ENCODE results near the gene PCDHGA3.
"Not testable (repeated sequence)": the region's sequence is repeated elsewhere in the genome, so short reads cannot be mapped to it uniquely, and the experiment has no call there.

PCDHGA3 gene

GRCh38 chr5:141326088-141326854, 17.4 kb upstream of the PCDHGA3 start:
- peak overlapping the region; percentile 57 for H3K9ac ChIP-seq (ENCODE audit: low read length)
- no peaks in the 10 kb centered on the region for H3K27me3 ChIP-seq (ENCODE audit: control insufficient read depth, insufficient read depth, low read length)
- peak overlapping the region; percentile 51 for H3K4me3 ChIP-seq (ENCODE audit: low read depth, low read length)
- H3K9me3 ChIP-seq (ENCODE audit: control insufficient read depth, insufficient read depth, low read depth, low read length): peaks cover 13% of the 10 kb centered on the region
- H3K27ac ChIP-seq (ENCODE audit: low read depth, low read length): no peak overlapping the region
- H3K36me3 ChIP-seq (ENCODE audit: control insufficient read depth, insufficient read depth, low read length): no peaks in the 10 kb centered on the region
- no peaks in the 10 kb centered on the region for H3K4me1 ChIP-seq (ENCODE audit: control insufficient read depth, insufficient read depth, low read length)

- Histone ChIP-seq H3K4me3 (ENCODE audit: low read depth, low read length) (no peak overlapping the region), H3K27me3 (ENCODE audit: control insufficient read depth, insufficient read depth, low read length) (no peaks in the 10 kb centered on the region), H3K9me3 (ENCODE audit: control insufficient read depth, insufficient read depth, low read depth, low read length) (peaks cover 30% of the 10 kb centered on the region), H3K9ac (ENCODE audit: low read length) (no peak overlapping the region), H3K36me3 (ENCODE audit: control insufficient read depth, insufficient read depth, low read length) (no peaks in the 10 kb centered on the region), H3K27ac (ENCODE audit: low read depth, low read length) (no peak overlapping the region), H3K4me1 (ENCODE audit: control insufficient read depth, insufficient read depth, low read length) (no peaks in the 10 kb centered on the region)
These were observed 15.4 kb upstream of the PCDHGA3 start for GRCh38 chr5:141328231-141328630.

GRCh38 chr5:141330299-141331080, 13.1 kb upstream of the PCDHGA3 start, which contains the start of gene PCDHGA1:
PCDHGA1 (plus strand) TSS chr5:141330514.
- Histone ChIP-seq H3K27me3 (ENCODE audit: control insufficient read depth, insufficient read depth, low read length) (no peaks in the 10 kb centered on the region), H3K4me3 (ENCODE audit: low read depth, low read length) (no peak within 1 kb of the TSS; the same call in 1 of the 2 replicates), H3K27ac (ENCODE audit: low read depth, low read length) (no peak within 1 kb of the TSS), H3K9me3 (ENCODE audit: control insufficient read depth, insufficient read depth, low read depth, low read length) (peaks cover 33% of the 10 kb centered on the region), H3K4me1 (ENCODE audit: control insufficient read depth, insufficient read depth, low read length) (no peaks in the 10 kb centered on the region), H3K9ac (ENCODE audit: low read length) (no peak within 1 kb of the TSS), H3K36me3 (ENCODE audit: control insufficient read depth, insufficient read depth, low read length) (no peaks in the 10 kb centered on the region)

GRCh38 chr5:141332571-141332970, 11.1 kb upstream of the PCDHGA3 start:
- H3K36me3 ChIP-seq (ENCODE audit: control insufficient read depth, insufficient read depth, low read length); H3K4me3 ChIP-seq (ENCODE audit: low read depth, low read length); H3K9ac ChIP-seq (ENCODE audit: low read length); H3K4me1 ChIP-seq (ENCODE audit: control insufficient read depth, insufficient read depth, low read length); H3K27ac ChIP-seq (ENCODE audit: low read depth, low read length); H3K27me3 ChIP-seq (ENCODE audit: control insufficient read depth, insufficient read depth, low read length): not testable (repeated sequence)
- H3K9me3 ChIP-seq (ENCODE audit: control insufficient read depth, insufficient read depth, low read depth, low read length): peaks cover 33% of the 10 kb centered on the region

GRCh38 chr5:141338538-141339306, 4.9 kb upstream of the PCDHGA3 start, which contains the start of gene PCDHGA2:
PCDHGA2 (plus strand) TSS chr5:141338760.
- no peaks in the 10 kb centered on the region for H3K27me3 ChIP-seq (ENCODE audit: control insufficient read depth, insufficient read depth, low read length)
- H3K27ac ChIP-seq (ENCODE audit: low read depth, low read length): no peak within 1 kb of the TSS
- no peaks in the 10 kb centered on the region for H3K36me3 ChIP-seq (ENCODE audit: control insufficient read depth, insufficient read depth, low read length)
- H3K4me3 ChIP-seq (ENCODE audit: low read depth, low read length): 0 out of 2 replicates have a peak within 1 kb of the TSS, but pooled peaks have one; percentile 25
- no peak within 1 kb of the TSS for H3K9ac ChIP-seq (ENCODE audit: low read length)
- no peaks in the 10 kb centered on the region for H3K4me1 ChIP-seq (ENCODE audit: control insufficient read depth, insufficient read depth, low read length)
- H3K9me3 ChIP-seq (ENCODE audit: control insufficient read depth, insufficient read depth, low read depth, low read length): peaks cover 34% of the 10 kb centered on the region

- not testable (repeated sequence) for H3K4me3 ChIP-seq (ENCODE audit: low read depth, low read length); H3K9ac ChIP-seq (ENCODE audit: low read length); H3K27ac ChIP-seq (ENCODE audit: low read depth, low read length); H3K4me1 ChIP-seq (ENCODE audit: control insufficient read depth, insufficient read depth, low read length); H3K27me3 ChIP-seq (ENCODE audit: control insufficient read depth, insufficient read depth, low read length); H3K36me3 ChIP-seq (ENCODE audit: control insufficient read depth, insufficient read depth, low read length)
- H3K9me3 ChIP-seq (ENCODE audit: control insufficient read depth, insufficient read depth, low read depth, low read length): peaks cover 49% of the 10 kb centered on the region
These were observed 2.8 kb upstream of the PCDHGA3 start for GRCh38 chr5:141340781-141341354.

- no peaks in the 10 kb centered on the region for H3K36me3 ChIP-seq (ENCODE audit: control insufficient read depth, insufficient read depth, low read length)
- H3K9me3 ChIP-seq (ENCODE audit: control insufficient read depth, insufficient read depth, low read depth, low read length): peaks cover 49% of the 10 kb centered on the region
- H3K27me3 ChIP-seq (ENCODE audit: control insufficient read depth, insufficient read depth, low read length): no peaks in the 10 kb centered on the region
- H3K4me1 ChIP-seq (ENCODE audit: control insufficient read depth, insufficient read depth, low read length): no peaks in the 10 kb centered on the region
- H3K9ac ChIP-seq (ENCODE audit: low read length): no peak overlapping the region
- no peak overlapping the region for H3K4me3 ChIP-seq (ENCODE audit: low read depth, low read length)
- H3K27ac ChIP-seq (ENCODE audit: low read depth, low read length): no peak overlapping the region
These were observed 856 bp upstream of the PCDHGA3 start for GRCh38 chr5:141342773-141343172.

- no peak overlapping the region for H3K27ac ChIP-seq (ENCODE audit: low read depth, low read length)
- H3K4me3 ChIP-seq (ENCODE audit: low read depth, low read length): peak overlapping the region; percentile 46; the same call in 1 of the 2 replicates
- H3K9ac ChIP-seq (ENCODE audit: low read length): no peak overlapping the region
- peaks cover 41% of the 10 kb centered on the region for H3K9me3 ChIP-seq (ENCODE audit: control insufficient read depth, insufficient read depth, low read depth, low read length)
- no peaks in the 10 kb centered on the region for H3K36me3 ChIP-seq (ENCODE audit: control insufficient read depth, insufficient read depth, low read length)
- no peaks in the 10 kb centered on the region for H3K4me1 ChIP-seq (ENCODE audit: control insufficient read depth, insufficient read depth, low read length)
- no peaks in the 10 kb centered on the region for H3K27me3 ChIP-seq (ENCODE audit: control insufficient read depth, insufficient read depth, low read length)
These were observed 379 bp downstream of the PCDHGA3 start for GRCh38 chr5:141343953-141344463.

- H3K36me3 ChIP-seq (ENCODE audit: control insufficient read depth, insufficient read depth, low read length): no peaks in the 10 kb centered on the region
- no peak overlapping the region for H3K9ac ChIP-seq (ENCODE audit: low read length)
- no peak overlapping the region for H3K4me3 ChIP-seq (ENCODE audit: low read depth, low read length)
- no peaks in the 10 kb centered on the region for H3K4me1 ChIP-seq (ENCODE audit: control insufficient read depth, insufficient read depth, low read length)
- H3K27ac ChIP-seq (ENCODE audit: low read depth, low read length): no peak overlapping the region
- no peaks in the 10 kb centered on the region for H3K27me3 ChIP-seq (ENCODE audit: control insufficient read depth, insufficient read depth, low read length)
- peaks cover 31% of the 10 kb centered on the region for H3K9me3 ChIP-seq (ENCODE audit: control insufficient read depth, insufficient read depth, low read depth, low read length)
These were observed 1.7 kb downstream of the PCDHGA3 start for GRCh38 chr5:141345327-141345726.

- not testable (repeated sequence) for H3K4me1 ChIP-seq (ENCODE audit: control insufficient read depth, insufficient read depth, low read length); H3K27me3 ChIP-seq (ENCODE audit: control insufficient read depth, insufficient read depth, low read length); H3K4me3 ChIP-seq (ENCODE audit: low read depth, low read length); H3K36me3 ChIP-seq (ENCODE audit: control insufficient read depth, insufficient read depth, low read length); H3K27ac ChIP-seq (ENCODE audit: low read depth, low read length); H3K9ac ChIP-seq (ENCODE audit: low read length)
- H3K9me3 ChIP-seq (ENCODE audit: control insufficient read depth, insufficient read depth, low read depth, low read length): peaks cover 33% of the 10 kb centered on the region
These were observed 2.4 kb downstream of the PCDHGA3 start for GRCh38 chr5:141346017-141346416.

Measured in HUES6 (cell line).